ENCODE data around the gene LAT. TPM values are rescaled to one million over a fixed set of nuclear protein-coding genes. Genes with fewer than 3 reads are reported as not detected.
A peak's percentile ranks its signal among the peaks of the same experiment; 100 is the strongest.
"Not testable (repeated sequence)": the region's sequence is repeated elsewhere in the genome, so short reads cannot be mapped to it uniquely, and the experiment has no call there.

The LAT gene
- total RNA-seq, 4 donors from 2014 or later = 0.88 to 9.0 (median 3.3) TPM

- TF ChIP-seq CTCF (IDR thresholded peaks at IDR 0.05) (no peak), POLR2A (IDR thresholded peaks at IDR 0.05) (no peak)
- no peak for DNase-seq (ENCODE audit: low spot score in 2 of 2)
- no peak overlapping the region for H3K4me3 ChIP-seq (ENCODE audit: low read depth, poor library complexity, severe bottlenecking)
- WGBS, 2 donors = 91 to 93% methylated on average over 6 of the region's 6 CpGs
- intact Hi-C loops (cut with DNase I; ENCODE audit: low total_unique reads) = no loop called here
Observed at GRCh38 chr16:28958836-28959235, 26.0 kb upstream of the LAT start.

GRCh38 chr16:28964072-28964471 is 20.8 kb upstream of the LAT start:
- TF ChIP-seq CTCF (IDR thresholded peaks at IDR 0.05) (no peak), POLR2A (IDR thresholded peaks at IDR 0.05) (no peak)
- no peak for DNase-seq (ENCODE audit: low spot score in 2 of 2)
- H3K4me3 ChIP-seq (ENCODE audit: low read depth, poor library complexity, severe bottlenecking) = no peak overlapping the region
- 90 to 91% methylated on average over 3 of the region's 3 CpGs for WGBS, 2 donors
- intact Hi-C loops (cut with DNase I; ENCODE audit: low total_unique reads) = no loop called here

- 87 to 93% methylated on average over 2 of the region's 2 CpGs for WGBS, 2 donors
- no peak for TF ChIP-seq POLR2A (IDR thresholded peaks at IDR 0.05)
- TF ChIP-seq CTCF (IDR thresholded peaks at IDR 0.05) = no peak
- no peak for DNase-seq (ENCODE audit: low spot score in 2 of 2)
- no peak overlapping the region for H3K4me3 ChIP-seq (ENCODE audit: low read depth, poor library complexity, severe bottlenecking)
- intact Hi-C loops (cut with DNase I; ENCODE audit: low total_unique reads) = no loop called here
Observed at GRCh38 chr16:28964496-28964895, 20.4 kb upstream of the LAT start.

GRCh38 chr16:28967156-28967555 is 17.7 kb upstream of the LAT start:
- no peak for DNase-seq (ENCODE audit: low spot score in 2 of 2)
- intact Hi-C loops (cut with DNase I; ENCODE audit: low total_unique reads) = no loop called here
- TF ChIP-seq POLR2A (IDR thresholded peaks at IDR 0.05) (no peak), CTCF (IDR thresholded peaks at IDR 0.05) (no peak)
- 90 to 92% methylated on average over 4 of the region's 4 CpGs for WGBS, 2 donors
- H3K4me3 ChIP-seq (ENCODE audit: low read depth, poor library complexity, severe bottlenecking) = no peak overlapping the region

GRCh38 chr16:28969696-28970095 is 15.2 kb upstream of the LAT start:
- H3K4me3 ChIP-seq (ENCODE audit: low read depth, poor library complexity, severe bottlenecking); intact Hi-C loops (cut with DNase I; ENCODE audit: low total_unique reads); DNase-seq (ENCODE audit: low spot score in 2 of 2): not testable (repeated sequence)
- WGBS, 2 donors = 86 to 88% methylated on average over 2 of the region's 2 CpGs

- H3K4me3 ChIP-seq (ENCODE audit: low read depth, poor library complexity, severe bottlenecking) = peak overlapping the region; percentile 83
- WGBS, 2 donors = 0% methylated on average over 17 of the region's 17 CpGs
- TF ChIP-seq CTCF (IDR thresholded peaks at IDR 0.05) (no peak), POLR2A (IDR thresholded peaks at IDR 0.05) (no peak)
- no peak for DNase-seq (ENCODE audit: low spot score in 2 of 2)
- intact Hi-C loops (cut with DNase I; ENCODE audit: low total_unique reads) = no loop called here
Observed at GRCh38 chr16:28974007-28974436, 10.8 kb upstream of the LAT start.

All from lower leg skin (tissue), 4 donors.